GM18498 (cell line): ENCODE measurements around the gene MAST4.
"Not testable (repeated sequence)": the region's sequence is repeated elsewhere in the genome, so short reads cannot be mapped to it uniquely, and the experiment has no call there.

Experiments
- ATAC-seq: cut with Tn5 transposase; IDR thresholded peaks from one replicate; pipeline ENCODE4 v1.9.1; 2021; ENCODE audit warnings: mild to moderate bottlenecking, moderate library complexity; ENCODE audit not compliant: unreplicated experiment

Gene MAST4

DNA sequence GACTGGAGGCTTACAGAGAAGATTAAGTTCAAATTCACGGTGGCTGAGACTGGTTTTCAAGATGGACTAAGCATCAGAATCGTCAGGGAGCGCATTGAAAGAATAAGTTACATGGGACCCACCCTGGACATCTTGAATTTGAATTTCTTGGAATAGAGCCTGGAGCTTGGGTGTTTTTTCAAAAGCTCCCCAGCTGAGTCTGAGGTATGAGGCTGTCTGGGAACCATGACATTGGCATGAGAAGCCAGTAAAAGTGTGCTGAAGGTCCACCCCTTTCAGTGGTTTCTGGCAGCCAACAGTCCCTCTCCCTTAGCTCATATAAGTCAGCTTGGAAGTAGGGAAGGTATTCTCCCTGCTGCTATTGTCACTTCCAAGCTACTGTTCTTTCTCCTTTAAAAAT lies 97.8 kb downstream of the MAST4 start:
- ATAC-seq: no peak

GRCh38 chr5:66695840-66696239 lies 99.6 kb downstream of the MAST4 start:
- not testable (repeated sequence) for ATAC-seq

DNA sequence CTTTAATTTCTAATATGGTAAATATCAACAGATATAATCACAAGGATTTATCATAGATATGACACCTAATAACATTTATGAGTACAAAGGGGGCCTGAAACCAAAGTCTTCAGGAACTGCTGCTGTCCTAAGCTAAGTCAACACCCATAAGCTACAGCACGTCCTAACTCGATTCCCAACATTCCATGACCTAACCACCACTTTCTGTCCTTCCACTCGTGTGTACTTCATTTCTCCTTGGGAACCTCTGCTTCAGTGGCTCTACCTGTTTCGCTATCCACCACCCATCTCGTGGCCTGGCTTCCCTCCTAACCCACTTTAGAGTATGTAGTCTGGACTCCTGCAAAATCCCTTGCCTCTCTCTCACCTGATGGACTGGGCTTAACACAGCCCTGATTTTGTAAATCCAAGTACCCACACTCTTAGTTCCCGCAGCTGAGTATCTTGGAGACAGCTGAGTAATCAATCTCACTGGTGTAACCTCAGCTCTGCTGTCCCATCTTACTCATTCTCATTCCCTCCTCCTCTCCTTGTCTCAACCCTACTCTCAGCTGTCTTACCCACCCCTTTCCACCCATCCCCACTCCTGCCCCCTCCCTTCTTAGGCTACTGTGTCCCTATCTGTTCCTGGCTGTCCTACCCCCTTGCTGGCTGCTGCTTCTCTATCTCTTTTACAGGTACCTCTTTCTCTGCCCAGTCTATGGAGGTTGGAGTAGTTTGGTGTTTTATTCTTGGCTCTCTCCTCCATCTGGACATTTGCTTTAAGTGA lies 101.8 kb downstream of the MAST4 start:
- no peak for ATAC-seq

DNA sequence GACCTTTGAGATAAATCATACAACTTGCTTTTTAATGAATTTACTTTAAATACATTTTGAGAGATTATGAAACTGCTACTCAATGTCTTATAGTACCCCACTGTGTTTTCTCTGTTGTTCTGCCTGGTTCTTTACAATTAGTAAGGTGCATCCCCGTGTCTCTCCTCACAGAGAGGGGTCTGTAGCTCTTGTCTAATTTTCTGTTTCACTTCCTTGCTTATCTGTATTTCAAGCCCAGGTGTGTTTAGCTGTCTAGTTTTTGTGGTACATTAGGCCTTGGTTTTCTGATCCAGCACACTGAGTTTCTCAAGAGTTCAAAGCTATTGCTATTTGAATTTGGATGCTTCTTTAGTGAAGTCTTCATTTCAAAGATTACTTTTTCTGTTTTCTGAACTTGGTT lies 105.1 kb downstream of the MAST4 start:
- no peak for ATAC-seq

GRCh38 chr5:66702426-66702825 lies 106.2 kb downstream of the MAST4 start:
- ATAC-seq: no peak

- no peak for ATAC-seq
Measured at GRCh38 chr5:66704790-66705425, 108.7 kb downstream of the MAST4 start.

DNA sequence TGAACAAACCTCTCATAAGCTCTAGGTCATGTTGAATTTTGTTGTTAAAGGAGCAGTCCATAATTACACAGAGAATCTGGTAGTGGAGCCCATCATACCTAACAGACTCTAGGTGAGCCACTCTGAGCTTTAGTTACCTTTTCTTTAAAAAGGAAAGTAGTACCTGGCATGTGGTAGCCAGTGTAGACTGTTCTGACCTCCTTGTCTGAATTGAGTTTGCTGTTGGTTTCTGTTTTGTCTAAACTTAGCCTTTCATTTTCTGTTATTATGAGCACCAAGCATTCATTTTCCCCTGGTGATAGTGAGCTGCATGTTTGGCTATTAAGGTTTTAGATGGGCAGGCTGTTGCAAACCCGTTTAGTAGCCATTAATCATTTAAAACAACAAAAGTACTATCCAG lies 112.2 kb downstream of the MAST4 start:
- ATAC-seq: no peak

DNA sequence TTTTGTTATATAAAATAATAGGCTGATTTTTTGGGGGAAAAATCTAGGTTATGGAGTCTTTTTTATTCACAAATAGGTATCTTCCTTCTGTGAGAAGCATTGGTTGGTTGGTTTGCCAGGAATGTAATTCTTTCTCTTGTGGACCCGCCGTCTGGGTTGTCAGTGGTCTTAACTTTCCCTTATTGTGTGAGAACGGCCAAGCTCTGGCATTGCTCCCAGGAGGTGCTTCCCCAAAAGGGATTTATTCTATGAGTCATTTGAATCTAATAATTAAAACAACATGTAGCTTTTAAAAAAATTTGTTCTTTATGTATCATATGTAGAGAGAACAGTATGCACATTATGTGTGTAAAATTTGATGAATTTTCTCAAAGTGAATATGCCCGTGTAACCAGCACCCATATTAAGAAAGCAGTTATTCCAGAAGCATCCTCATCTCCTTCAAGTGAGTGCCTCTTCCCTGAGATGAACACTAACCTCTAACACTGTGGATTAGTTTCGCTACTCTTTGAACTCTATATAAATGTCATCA lies 114.4 kb downstream of the MAST4 start:
- ATAC-seq: no peak

- no peak for ATAC-seq
Measured at GRCh38 chr5:66713998-66714397, 117.8 kb downstream of the MAST4 start.

DNA sequence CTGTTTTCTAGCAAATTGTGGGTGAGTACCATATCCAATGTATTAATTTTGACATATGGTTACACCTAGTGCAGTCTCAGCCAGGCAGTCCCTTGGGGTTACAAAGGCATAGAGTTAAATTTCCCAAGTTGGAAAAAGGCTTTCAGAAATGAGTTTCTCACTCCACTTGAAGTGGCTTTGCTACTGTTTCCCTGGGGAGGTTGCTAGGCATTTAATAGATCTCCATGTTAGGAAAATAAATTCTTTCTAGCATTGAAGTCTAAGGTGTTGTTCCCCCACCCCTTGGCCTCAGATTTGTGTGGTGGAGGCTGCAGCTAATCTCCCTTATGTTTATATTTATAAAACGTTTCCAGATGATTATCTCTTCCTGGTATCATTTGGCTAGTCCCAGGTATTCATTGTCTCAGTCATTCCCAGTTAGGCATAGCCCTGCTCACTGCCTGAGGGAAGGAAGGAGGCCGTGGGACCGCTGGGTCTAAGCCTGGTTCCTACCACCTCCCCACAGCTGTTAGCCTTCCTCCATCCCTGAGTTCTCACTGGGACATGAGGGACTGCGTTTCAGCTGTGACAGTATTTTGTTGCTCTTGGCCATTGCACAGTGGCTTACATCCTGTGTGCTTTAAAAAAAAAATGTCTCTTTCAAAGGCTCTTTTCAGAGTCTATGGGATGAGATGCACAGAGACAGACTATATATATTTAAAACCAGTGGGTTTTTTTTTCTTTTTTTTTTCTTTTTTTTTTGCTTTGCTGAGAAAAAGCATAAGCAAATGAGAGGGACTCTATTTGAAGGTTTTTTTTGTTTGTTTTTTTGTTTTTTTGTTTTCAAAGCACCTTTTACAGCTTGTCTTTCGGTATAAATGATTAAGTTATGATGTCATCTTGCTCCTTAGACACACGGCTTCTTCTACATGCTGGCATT lies 121.5 kb downstream of the MAST4 start:
- ATAC-seq: no peak

DNA sequence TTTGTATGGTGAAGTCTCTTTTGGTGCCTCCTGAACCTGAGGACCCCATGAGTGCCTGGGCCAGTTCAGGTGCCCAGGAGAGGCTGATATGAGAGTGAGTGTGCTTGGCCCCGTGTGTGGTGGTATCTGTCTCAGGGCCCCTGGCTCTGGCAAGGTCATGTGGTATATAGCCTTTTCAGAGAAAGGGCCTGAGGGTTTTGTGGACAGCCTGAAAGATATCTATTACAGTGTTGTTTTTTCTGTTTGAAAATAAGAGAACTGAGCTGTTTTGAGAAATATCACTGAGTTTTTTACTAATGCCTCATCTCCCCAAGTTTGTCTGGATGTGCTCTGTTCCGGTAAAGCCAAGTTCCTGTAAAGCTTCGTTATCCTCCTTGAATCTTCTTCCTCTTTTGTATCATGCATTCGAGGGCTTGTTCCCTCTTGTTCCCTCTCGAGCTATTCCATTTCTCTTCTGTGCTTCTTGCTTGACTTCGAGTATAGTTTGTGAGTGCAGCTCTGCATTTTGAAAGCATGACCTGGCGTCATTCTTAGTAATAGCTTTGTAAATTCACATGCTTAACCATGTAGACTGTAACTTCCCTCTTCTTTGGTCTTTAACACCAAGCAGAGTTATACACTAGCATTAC lies 122.3 kb downstream of the MAST4 start:
- no peak for ATAC-seq

- ATAC-seq: no peak
Measured at GRCh38 chr5:66720780-66721179, 124.6 kb downstream of the MAST4 start.

GRCh38 chr5:66722686-66723085 lies 126.5 kb downstream of the MAST4 start:
- ATAC-seq: no peak

GRCh38 chr5:66724349-66725139 lies 128.4 kb downstream of the MAST4 start:
- no peak for ATAC-seq

DNA sequence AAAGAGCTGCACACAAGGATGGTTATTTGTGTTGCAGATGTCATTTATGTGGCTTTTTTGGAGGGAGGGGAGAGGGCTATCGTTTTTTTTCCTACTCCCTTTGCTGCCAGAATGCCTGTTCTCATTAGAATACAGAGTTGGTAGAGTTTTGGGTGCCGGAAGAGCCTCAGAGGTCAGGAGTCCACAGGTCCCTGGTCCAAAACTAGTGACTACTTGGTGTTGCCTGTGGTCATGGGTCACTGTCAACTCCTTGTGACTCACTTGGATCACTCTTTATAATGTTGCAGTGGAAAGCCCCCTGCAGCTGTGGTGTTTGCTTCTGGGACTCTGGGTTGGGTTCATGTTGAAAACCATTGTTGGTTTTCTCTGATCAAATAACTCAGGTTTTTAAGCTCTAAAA lies 131.4 kb downstream of the MAST4 start:
- no peak for ATAC-seq

DNA sequence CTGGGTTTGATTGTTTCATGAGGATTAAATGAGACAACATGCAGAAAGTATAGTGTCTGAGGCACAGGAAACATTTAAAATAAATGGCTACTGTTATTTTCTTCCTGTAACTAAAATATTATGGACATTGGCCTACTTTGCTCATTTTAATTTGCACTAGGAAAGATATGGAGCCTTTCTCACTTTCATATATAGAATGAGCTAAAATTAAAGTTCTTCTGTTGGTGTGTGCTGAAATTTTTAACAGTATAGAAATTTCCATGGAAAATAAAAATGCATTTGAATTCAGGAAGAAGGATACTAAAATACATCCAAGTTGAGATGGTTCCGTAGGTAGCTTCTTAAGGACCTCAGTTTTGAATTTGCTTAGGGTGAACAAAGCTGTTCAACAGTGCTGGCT lies 131.9 kb downstream of the MAST4 start:
- no peak for ATAC-seq

DNA sequence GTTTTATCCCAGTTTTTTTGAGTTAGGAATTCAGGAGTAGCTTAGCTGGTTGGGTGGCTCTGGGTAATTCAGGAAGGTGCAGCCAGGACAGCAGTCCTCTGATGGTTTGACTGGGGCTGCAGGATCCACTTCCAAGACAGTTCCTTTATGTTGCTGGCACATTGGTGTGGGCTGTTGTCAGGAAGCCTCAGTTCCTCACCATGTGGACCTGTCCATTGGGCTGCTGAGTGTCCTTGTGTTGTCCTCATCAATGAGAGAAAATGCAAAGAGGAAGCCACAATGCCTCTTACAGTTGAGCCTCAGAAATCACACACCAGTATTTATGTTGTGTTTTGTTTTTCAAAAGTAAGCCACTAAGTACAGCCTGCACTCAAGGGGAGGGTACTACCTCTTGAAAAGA lies 140.9 kb downstream of the MAST4 start:
- no peak for ATAC-seq

DNA sequence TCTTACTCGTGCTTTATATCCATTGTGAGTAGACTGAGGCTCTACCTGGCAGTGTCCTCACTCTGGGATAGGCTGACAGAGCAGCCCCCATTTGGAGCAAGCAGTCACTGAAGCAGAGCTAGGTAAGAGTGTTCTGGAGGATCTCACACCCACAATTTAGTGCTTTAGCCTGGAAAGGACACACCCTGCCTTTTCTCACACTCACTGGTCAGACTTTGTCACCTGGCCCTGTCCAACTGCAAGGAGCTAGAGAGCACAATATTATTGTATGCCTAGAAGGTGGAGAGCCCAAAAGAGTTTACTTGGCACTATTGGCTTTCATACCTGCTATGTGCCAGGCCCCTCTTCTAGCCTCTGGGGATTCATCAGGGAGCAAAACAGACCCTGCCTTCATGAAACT lies 141.9 kb downstream of the MAST4 start:
- no peak for ATAC-seq

DNA sequence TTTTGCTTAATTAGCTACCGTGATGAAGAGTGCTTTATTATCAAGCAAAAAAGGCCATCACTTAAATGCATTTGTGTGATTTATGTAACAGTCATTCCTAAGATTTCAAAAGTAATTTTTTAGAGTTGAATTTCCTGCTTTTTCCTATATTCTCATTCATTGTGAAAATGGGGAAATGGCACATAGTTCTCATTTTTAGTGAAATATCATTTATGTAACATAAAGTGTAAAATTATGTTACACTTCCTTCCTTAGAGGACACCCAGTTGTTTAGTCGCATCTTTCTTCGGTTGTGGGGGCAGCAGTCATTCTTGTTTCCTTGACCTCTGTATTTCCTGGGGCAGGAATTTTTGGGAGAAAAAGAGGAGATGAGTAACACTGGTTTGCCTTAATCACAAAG lies 142.8 kb downstream of the MAST4 start:
- no peak for ATAC-seq

- no peak for ATAC-seq
Measured at GRCh38 chr5:66739951-66740350, 143.8 kb downstream of the MAST4 start.
